ENCODE results near the gene EIF2A. TPM values are rescaled to one million over a fixed set of nuclear protein-coding genes. Genes with fewer than 3 reads are reported as not detected.

Gene EIF2A
- total RNA-seq, 1 donor from 2014 or later = 149 TPM

GRCh38 chr3:150544726-150545125, 1.9 kb upstream of the EIF2A start:
- Histone ChIP-seq H3K27me3 (ENCODE audit: control insufficient read depth, insufficient read depth, low read length) (no peaks in the 10 kb centered on the region), H3K36me3 (ENCODE audit: control insufficient read depth, insufficient read depth, low read length) (no peaks in the 10 kb centered on the region), H3K4me3 (ENCODE audit: low read depth, low read length) (peak overlapping the region; percentile 90)
- TF ChIP-seq CTCF (IDR thresholded peaks at IDR 0.05; ENCODE audit: insufficient read depth, low read length, poor library complexity, severe bottlenecking) = no peak
- DNase-seq (ENCODE audit: low read depth) = no peak

GRCh38 chr3:150545419-150546225, 965 bp upstream of the EIF2A start:
- no peak for DNase-seq (ENCODE audit: low read depth)
- H3K4me3 ChIP-seq (ENCODE audit: low read depth, low read length) = peak overlapping the region; percentile 90
- no peak for TF ChIP-seq CTCF (IDR thresholded peaks at IDR 0.05; ENCODE audit: insufficient read depth, low read length, poor library complexity, severe bottlenecking)
- H3K36me3 ChIP-seq (ENCODE audit: control insufficient read depth, insufficient read depth, low read length) = peaks cover 1% of the 10 kb centered on the region
- no peaks in the 10 kb centered on the region for H3K27me3 ChIP-seq (ENCODE audit: control insufficient read depth, insufficient read depth, low read length)

GRCh38 chr3:150547045-150547741, 606 bp downstream of the EIF2A start:
- no peaks in the 10 kb centered on the region for H3K27me3 ChIP-seq (ENCODE audit: control insufficient read depth, insufficient read depth, low read length)
- TF ChIP-seq CTCF (IDR thresholded peaks at IDR 0.05; ENCODE audit: insufficient read depth, low read length, poor library complexity, severe bottlenecking) = no peak
- H3K36me3 ChIP-seq (ENCODE audit: control insufficient read depth, insufficient read depth, low read length) = peaks cover 1% of the 10 kb centered on the region
- DNase-seq (ENCODE audit: low read depth) = no peak
- peak overlapping the region; percentile 90 for H3K4me3 ChIP-seq (ENCODE audit: low read depth, low read length)

- no peak for TF ChIP-seq CTCF (IDR thresholded peaks at IDR 0.05; ENCODE audit: insufficient read depth, low read length, poor library complexity, severe bottlenecking)
- no peaks in the 10 kb centered on the region for H3K36me3 ChIP-seq (ENCODE audit: control insufficient read depth, insufficient read depth, low read length)
- no peaks in the 10 kb centered on the region for H3K27me3 ChIP-seq (ENCODE audit: control insufficient read depth, insufficient read depth, low read length)
- H3K4me3 ChIP-seq (ENCODE audit: low read depth, low read length) = no peak overlapping the region
- DNase-seq (ENCODE audit: low read depth) = no peak
These were observed 9.4 kb downstream of the EIF2A start for GRCh38 chr3:150555859-150556436.

- TF ChIP-seq CTCF (IDR thresholded peaks at IDR 0.05; ENCODE audit: insufficient read depth, low read length, poor library complexity, severe bottlenecking) = no peak
- Histone ChIP-seq H3K4me3 (ENCODE audit: low read depth, low read length) (no peak overlapping the region), H3K36me3 (ENCODE audit: control insufficient read depth, insufficient read depth, low read length) (no peaks in the 10 kb centered on the region), H3K27me3 (ENCODE audit: control insufficient read depth, insufficient read depth, low read length) (no peaks in the 10 kb centered on the region)
- no peak for DNase-seq (ENCODE audit: low read depth)
These were observed 10.2 kb downstream of the EIF2A start for GRCh38 chr3:150556792-150557191.

Data from kidney epithelial cell (primary cell).